GM18909 (cell line): Measurements from ENCODE around the gene RETREG1.

ENCODE experiments used
- ATAC-seq: cut with Tn5 transposase; IDR thresholded peaks from one replicate; pipeline ENCODE4 v1.9.1; 2021; ENCODE audit warnings: mild to moderate bottlenecking; ENCODE audit not compliant: unreplicated experiment, poor library complexity

RETREG1 gene

DNA sequence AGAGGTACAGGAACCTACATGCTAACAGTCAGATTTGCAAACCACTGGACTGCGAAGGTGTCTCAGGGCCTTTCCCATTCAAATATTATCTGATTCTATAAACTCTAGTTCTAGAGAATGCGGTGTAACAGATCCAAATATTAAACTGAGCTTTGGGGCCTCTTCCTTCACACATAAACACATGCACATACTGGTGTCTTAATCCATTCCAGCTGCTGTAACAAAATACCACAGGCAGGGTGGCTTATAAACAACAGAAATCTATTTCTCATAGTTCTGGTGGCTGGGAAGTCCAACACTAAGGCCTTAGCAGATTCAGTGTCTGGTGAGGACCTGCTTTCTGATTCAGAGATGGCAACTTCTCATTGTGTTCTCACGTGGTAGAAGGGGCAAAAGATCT lies 30.2 kb downstream of the RETREG1 start:
- no peak for ATAC-seq

DNA sequence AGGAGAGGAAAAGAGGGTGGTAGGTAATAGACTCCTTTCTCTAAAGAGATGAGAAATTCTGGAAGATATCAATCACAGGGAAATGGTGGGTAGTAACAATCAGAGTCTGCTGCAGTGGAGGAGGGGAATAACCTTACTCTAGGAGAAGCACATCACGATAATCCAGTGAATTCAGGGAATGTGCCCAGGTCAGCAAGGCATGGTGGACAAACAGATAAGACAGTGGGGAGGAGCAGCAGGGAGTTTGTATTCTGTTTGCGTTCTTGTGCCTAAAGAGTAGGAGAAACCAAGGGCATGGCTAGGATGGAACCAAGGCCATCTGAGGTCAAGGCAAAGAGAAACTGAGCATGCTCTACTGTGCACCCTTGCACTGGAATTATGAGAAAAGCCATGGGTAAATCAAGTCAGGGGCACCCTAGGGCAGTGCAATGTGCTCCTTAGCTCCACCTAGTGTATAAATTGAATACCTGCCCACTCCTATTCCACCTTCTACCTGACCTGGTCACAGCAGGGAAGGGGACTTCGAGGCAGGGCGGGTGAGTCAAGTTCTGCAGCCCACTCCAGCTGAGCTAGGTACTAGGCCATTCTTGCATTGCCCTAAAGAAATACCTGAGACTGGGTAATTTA lies 31.6 kb downstream of the RETREG1 start:
- ATAC-seq: no peak

DNA sequence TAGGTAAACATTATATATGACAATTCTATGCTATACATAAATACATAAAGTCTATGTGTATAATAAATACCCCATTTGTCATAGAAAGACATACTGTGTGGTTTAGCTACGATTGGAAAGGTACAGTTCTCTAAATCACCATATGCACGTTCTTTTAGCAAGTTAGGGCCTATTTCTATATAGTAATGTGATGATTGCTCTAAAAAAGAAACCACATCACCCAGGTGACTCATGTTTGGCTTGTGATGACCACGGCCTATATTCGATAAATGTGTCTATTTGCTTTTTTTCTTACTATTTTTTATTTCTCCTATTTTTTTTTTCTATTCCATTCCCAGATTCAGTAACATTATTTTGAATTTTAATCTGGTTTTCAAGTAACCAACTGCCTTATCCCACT lies 34.7 kb downstream of the RETREG1 start:
- no peak for ATAC-seq

DNA sequence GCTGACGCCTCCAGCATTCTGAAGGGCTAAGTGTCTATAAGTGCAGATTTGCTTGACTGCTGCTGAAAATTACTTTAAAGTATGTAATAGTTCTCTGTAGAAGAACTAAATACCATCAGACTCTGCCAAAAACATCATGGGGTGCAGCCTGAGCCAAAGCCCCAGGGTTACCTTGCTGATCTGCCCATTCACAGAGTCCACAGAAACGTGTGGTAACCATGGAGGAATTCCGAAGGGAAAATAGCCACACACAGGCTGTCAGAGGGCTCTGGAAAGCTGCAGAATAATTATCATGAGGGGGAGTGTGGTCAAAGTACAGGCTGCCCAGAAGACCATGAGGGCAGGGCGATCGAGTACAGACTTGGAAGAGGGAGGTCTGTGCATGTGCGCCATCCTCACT lies 36.4 kb downstream of the RETREG1 start:
- ATAC-seq: no peak

DNA sequence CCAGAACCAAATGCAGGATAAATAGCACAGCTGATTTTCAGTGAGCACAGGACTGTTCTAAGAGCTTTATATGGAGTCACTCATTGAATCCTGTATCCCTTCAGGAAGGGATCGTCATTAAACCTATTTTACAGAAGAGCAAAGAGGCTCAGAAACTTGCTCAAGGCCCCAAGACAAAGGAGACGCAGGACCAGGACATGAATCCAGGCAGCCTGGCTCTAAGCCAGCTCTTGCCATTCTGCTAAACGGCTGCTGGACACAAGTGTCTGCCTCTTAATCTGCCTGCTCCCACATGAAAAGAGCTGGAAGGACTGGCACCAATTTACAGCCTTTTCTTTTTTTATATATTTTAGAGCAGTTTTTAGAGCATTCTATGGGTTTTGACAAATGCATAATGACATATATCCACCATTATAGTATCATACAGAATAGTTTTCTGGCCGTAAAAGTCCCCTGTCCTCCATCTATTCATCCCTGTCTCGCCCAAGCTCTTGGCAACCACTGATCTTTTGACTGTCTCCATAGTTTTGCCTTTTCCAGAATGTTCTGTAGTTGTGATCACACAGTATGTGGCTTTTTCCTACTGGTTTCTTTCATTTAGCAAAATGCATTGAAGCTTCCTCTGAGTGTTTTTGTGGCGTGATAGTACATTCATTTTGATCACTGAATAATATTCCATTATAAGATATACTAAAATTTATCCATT lies 37.5 kb downstream of the RETREG1 start:
- no peak for ATAC-seq

DNA sequence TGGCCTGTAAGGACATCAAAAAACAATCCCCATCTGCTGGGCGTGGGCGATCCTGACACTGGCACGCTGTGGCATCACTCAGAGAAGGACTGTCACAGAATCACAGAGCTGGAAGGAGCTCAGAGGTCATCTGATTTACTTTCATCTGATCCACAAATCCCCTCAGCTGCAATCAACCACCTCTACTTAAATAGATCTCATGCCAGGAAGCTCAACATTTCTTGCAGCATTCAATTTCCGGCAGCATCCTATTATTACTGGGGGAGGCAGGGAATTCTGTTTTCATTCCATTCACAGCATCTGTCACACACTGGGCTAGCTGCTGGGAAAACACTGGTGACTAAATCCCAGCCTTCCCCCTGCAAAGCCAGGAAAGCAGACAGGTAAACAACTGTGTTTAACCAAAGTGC lies 38.3 kb downstream of the RETREG1 start:
- ATAC-seq: no peak

DNA sequence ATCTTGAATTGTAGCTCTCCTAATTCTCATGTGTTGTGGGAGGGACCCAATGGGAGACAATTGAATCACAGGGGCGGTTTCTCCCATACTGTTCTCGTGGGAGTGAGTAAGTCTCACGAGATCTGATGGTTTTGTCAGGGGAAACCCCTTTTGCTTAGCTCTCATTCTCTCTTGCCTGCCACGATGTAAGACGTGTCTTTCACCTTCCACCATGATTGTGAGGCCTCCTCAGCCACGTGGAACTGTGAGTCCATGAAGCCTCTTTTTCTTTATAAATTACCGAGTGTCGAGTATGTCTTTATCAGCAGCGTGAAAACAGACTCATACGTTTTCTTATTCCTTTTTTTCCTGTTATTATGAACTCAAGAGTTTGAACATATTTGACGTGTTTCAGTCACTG lies 39.1 kb downstream of the RETREG1 start:
- no peak for ATAC-seq

DNA sequence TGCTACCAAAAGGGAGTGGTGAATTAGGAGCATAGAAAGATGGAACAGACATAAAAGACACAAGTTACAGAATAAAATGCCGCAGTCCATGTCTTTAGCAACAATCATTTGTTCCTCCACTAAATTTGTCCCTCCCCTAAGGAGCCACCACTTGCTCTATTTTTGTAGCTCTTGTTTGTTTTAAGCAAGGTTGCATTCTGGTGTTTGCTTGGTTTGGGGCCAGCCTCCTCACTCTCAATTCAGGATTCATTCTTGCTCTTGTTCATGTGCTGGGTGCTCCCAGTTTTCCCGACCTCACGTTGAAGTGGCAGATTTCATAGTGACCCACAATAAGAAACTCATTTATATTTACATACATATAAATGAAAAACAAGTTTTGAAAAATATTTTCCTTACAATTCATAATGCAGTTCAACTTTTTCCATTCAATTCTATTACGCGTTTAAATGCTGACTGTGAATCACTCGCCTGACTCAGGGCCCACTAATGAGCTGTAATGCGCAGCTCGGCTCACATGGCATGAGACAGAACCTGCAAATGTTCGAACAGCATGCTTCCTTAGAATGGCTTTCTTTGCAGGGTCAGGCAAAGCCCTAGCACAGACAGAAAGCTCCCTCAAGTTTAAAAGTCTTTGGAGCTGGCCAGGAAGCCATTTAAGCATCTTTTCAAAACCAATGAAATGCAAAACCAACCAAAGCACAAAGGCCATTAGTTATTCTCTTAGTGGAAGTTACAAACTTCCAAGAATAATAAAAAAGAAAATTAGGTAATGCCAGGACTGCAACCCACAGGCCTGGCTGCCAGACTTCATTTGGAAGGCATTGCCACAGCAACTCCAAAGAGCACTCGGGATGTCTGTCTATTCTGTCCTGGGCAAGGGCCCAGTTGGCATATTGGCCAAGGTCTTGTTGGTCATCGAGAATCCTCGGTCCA lies 41.7 kb downstream of the RETREG1 start:
- ATAC-seq: no peak

DNA sequence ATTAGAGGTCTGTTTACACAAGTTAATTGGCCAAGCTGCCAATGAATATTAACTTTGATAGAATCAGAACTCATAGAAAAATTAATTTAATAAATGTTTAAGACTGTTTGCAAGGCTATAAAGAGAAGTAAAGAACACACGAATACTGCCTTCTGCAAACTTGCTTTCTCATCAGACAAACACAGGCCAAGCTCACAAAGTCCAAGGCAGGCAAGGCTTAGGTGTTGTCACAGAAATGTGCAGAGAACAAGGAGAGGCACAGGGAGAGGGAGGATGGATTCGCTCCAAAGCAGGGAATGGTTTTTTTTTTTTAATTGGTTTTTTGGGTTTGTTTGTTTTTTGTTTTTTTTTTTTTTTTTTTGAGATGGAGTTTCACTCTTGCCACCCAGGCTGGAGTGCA lies 43.4 kb downstream of the RETREG1 start:
- no peak for ATAC-seq

DNA sequence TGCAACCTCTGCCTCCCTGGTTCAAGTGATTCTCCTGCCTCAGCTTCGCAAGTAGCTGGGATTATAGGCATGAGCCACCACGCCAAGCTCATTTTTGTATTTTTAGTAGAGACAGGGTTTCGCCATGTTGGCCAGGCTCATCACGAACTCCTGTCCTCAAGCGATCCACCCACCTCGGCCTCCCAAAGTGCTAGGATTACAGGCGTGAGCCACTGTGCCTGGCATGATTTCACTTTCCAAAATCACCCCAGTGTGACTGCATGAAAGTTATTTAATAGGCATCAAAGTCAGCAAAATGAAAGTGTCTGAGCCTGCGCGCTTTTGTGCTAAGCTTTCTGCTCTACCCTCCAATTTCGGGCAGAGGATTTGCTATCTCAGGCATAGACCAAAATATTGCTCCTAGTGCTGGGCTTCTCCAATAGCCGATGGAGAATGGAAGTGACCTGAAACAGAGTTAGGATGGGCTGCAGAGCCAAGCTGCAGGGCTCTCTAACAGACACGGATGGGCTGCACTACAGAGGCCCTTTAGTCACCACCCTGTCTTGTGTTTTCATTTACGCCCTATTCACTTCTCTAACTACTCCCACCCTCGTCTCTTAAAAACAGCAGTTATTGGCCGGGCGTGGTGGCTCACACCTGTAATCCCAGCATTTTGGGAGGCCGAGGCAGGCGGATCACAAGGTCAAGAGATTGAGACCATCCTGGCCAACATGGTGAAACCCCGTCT lies 44.3 kb downstream of the RETREG1 start:
- no peak for ATAC-seq

DNA sequence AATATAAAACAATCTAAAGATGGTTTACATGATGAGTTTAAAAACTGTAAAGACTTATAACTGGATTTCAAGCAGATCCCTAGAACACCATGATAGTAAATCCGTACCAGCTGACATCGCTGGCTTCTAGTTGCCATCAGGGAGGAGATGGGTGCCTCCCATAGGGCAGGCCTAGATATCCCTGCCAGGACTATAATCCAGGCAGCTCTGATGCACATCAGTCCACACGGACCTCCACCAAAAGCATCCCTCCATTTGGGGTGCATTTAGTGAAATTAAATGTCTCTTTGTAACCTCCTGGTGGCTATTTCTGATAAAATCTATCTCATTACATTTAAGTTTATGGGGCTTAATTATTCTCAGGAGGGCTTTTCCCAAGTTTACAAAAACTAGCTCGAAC lies 45.8 kb downstream of the RETREG1 start:
- no peak for ATAC-seq

DNA sequence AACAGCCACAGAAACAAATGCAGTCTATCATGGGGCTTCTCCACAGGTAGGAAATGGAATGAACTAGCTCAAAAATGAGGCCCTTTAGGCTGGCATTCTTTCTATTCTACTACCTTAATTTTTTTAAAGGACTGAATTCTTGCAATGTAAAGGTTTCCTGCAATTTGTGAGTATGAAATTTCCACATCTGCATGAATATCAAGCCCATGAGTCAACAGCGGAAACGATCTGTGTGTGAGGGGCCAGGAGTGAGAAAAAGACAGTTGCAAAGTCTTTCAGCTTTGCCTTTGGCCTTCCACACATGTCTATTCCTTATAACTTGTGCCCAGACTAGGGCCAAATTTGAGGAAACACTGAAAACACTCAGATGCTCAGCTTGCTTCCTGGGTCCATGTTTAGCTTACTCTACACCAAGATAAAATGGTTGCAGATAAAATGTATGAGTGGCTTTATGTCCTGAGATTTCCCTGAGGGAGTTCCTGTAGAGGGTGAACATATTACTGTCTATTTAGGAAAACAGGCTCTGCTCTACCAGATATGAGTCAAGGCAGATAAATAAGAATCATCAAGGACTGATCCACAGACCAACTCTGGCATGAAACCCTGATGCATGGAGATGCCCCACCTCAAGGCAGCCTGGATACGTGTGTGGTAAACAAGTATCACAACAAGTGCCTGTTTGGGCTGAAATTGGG lies 46.5 kb downstream of the RETREG1 start:
- no peak for ATAC-seq

DNA sequence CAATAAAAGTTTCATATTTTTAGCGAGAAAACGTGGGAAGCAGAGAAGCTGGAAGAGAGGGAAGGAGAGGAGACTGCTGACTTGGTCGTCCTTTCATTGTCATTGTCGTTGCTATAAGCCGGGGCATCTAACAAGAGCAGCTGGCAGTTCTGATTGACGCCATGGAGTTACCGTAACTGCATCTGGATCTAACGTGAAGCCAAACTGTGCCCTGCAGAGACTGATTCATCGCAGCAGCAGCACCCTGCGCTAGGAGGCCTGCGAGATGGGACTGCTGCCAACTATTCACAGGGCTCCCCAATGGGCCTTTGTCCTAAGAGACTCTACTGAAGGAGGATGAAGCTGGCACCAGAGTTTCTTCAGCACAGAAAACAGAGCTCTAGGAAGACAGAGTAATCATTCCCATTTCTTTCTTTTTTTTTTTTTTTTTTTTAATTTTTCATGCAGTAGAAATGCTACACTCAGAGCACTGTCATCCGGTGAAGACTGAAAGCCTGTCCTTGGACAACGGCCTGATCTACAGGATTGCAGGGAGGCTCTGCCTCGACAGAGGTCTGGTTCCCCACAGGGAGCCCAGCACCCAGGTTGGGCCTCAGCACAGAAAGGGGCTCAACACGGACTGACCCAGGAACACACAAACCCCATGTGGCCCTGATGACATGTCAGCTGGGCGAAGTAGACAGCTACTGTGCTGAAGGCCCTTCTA lies 47.8 kb downstream of the RETREG1 start:
- no peak for ATAC-seq

DNA sequence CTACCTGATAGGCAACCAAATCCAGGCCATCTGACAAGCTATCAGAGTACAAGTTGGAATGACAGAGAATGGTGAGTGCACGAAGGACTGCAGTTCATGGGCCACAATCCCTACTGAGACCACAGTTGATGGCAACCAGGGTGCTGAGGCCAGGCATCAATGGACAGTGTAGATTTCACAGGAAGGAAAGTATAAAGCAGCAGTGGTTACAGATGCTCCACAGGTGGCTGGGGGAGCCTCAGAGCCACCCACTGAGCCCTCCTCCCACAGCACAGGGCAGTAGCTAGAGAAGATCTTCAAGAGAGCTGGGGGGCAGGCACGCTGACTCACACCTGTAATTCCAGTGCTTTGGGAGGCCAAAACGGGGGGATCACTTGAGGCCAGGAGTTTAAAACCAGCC lies 49.4 kb downstream of the RETREG1 start:
- no peak for ATAC-seq

DNA sequence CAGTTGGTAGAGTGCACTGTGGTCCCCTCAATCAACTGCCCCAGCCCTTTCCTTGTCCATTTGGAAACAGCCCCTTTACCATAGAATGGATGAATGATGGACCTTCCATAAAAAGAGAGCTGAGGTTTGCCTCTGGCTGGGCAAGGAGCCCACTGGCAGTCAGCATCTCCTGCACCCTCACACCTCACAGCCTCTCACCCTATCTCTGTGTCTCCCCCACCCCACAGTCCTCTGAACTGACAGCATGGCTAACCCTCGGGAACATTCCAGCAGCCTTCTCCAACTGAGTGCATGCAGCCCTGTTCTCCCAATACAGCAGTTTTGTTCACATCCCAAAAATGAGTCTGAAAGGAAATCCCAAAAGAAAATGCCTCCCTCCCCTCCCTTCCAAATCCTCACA lies 51.7 kb downstream of the RETREG1 start:
- ATAC-seq: no peak

DNA sequence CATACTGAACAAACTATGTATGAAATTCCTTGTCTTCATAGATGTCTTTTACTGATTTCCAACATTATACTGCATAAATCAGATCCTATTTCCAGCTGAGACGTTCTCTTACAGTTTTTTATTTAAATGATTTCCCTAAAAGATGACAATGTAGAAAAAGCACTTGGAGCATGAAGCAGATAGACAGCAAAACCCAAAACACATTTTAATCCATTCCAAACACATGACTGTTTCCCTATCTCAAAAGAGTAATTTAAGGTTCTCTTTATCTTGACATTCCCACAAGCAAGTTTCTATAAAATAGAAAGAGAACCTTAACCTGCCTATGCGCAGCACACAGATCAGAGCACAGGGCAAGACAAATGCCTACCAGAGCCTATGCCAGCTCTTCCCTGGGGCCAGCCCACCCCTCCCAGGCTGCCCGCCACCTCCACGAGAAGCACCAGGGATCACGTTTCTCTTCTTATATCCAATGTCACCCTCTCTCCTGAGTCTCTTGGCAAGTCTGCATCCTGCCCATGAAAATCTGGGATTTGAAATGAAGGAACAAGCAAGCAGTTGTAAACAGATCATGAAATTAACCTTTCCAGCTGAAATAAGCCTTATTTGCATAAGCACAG lies 52.4 kb downstream of the RETREG1 start:
- ATAC-seq: no peak

DNA sequence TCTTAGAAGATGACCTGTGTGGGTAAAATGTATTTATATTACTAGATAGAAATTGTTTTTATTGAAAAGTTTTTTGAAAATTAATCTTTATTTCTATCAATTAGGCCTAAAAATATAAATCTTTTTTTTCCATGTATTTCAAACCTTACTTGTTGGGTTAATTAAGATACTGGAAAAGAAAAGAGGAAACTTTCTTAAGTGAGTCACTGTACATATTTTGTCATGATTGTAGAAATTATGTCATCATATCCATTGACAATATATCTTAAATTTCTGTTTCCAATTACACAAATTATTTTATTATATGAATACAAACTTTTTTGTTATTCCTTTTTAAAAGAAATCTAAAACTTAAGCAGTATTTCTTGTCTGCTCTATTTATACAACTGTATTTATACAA lies 53.1 kb downstream of the RETREG1 start:
- no peak for ATAC-seq

DNA sequence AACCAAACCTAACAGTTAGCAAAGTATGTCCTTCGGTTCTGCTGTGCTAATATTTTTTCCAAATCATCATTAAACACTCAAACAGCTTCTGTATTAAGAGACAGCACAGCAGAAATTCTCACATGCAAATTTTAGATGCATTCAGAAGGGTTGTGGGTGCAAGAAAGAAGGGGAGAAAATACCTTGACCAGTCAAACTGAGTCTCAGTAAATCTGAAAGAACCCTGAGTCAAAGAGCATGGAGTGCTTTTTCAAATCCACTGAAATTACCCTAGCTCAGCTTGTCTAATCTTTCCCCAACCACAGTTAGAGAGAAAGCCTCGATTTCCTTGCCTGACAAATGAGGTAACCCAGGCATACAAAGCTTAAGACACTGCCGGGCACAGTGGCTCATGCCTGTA lies 55.1 kb downstream of the RETREG1 start:
- no peak for ATAC-seq

DNA sequence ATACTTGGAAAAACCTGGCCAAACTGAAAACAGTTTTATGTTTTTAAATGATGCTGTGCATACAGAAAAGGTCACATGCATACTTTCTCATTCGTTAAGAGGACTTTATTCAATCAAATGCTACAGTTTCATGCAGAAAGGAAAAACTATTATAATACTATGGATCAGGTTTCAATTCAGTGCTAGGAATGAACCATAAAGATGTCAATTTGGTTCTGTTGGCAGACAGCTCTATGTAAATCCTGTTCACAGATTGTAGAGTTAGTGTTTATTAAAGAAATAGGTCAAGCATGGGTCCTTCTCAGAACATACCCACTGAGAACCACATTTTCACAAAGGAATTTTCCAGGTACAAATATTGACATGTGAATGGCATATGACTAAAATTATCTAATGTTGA lies 57.1 kb downstream of the RETREG1 start:
- ATAC-seq: no peak
